Measurements from ENCODE around the gene ARSB. TPM values are rescaled to one million over a fixed set of nuclear protein-coding genes. Genes with fewer than 3 reads are reported as not detected.

Gene ARSB
- total RNA-seq, 1 donor from 2014 or later = 18.5 TPM

- no peaks in the 10 kb centered on the region for H3K27me3 Mint-ChIP-seq
- no peaks in the 10 kb centered on the region for H3K36me3 Mint-ChIP-seq
- H3K4me3 Mint-ChIP-seq = no peak overlapping the region
- TF ChIP-seq CTCF (conservative IDR thresholded peaks at IDR 0.05) = no peak
- H3K4me1 Mint-ChIP-seq (ENCODE audit: unreplicated experiment) = peaks cover 4% of the 10 kb centered on the region
- H3K9me3 Mint-ChIP-seq = peaks cover 7% of the 10 kb centered on the region
- DNase-seq (ENCODE audit: extremely low spot score, unreplicated experiment) = no peak
- no peak overlapping the region for H3K27ac Mint-ChIP-seq
Measured at GRCh38 chr5:78997090-78997489, 12.0 kb upstream of the ARSB start.

DNA sequence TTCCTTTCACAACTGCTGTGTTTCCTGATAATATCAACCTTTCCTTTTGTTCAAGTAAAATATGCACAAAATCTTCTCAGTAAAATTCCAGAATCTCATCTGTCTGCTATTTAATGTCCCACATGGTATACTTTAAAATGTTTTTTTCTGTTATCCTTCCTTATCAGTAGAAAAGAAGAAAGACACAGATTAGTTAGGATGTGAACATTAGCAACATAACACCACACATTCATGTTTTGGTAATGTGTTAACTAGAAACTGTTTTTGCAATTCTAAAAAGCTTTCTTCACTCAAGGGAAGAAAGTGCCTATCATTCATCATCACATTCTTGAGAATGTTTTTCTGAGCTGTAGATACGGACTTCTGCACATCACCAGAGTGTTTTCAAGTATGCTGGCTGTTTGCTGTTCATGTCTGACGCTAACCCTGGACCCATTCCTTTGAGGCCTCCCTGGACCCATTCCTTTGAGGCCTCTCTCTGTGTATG lies 10.5 kb upstream of the ARSB start:
- H3K9me3 Mint-ChIP-seq = peaks cover 7% of the 10 kb centered on the region
- no peak overlapping the region for H3K27ac Mint-ChIP-seq
- no peak for DNase-seq (ENCODE audit: extremely low spot score, unreplicated experiment)
- no peak overlapping the region for H3K4me3 Mint-ChIP-seq
- no peaks in the 10 kb centered on the region for H3K36me3 Mint-ChIP-seq
- no peak for TF ChIP-seq CTCF (conservative IDR thresholded peaks at IDR 0.05)
- no peaks in the 10 kb centered on the region for H3K4me1 Mint-ChIP-seq (ENCODE audit: unreplicated experiment)
- H3K27me3 Mint-ChIP-seq = no peaks in the 10 kb centered on the region

- Mint-ChIP-seq H3K9me3 (peaks cover 7% of the 10 kb centered on the region), H3K27ac (no peak overlapping the region), H3K27me3 (peaks cover 6% of the 10 kb centered on the region), H3K36me3 (no peaks in the 10 kb centered on the region), H3K4me1 (ENCODE audit: unreplicated experiment) (no peaks in the 10 kb centered on the region), H3K4me3 (no peak overlapping the region)
- no peak for DNase-seq (ENCODE audit: extremely low spot score, unreplicated experiment)
- TF ChIP-seq CTCF (conservative IDR thresholded peaks at IDR 0.05) = no peak
Measured at GRCh38 chr5:78993165-78993564, 8.1 kb upstream of the ARSB start.

GRCh38 chr5:78992146-78992545 lies 7.0 kb upstream of the ARSB start:
- H3K4me3 Mint-ChIP-seq = no peak overlapping the region
- peaks cover 6% of the 10 kb centered on the region for H3K27me3 Mint-ChIP-seq
- no peak for DNase-seq (ENCODE audit: extremely low spot score, unreplicated experiment)
- H3K4me1 Mint-ChIP-seq (ENCODE audit: unreplicated experiment) = no peaks in the 10 kb centered on the region
- no peaks in the 10 kb centered on the region for H3K36me3 Mint-ChIP-seq
- H3K9me3 Mint-ChIP-seq = peaks cover 7% of the 10 kb centered on the region
- TF ChIP-seq CTCF (conservative IDR thresholded peaks at IDR 0.05) = no peak
- H3K27ac Mint-ChIP-seq = no peak overlapping the region

DNA sequence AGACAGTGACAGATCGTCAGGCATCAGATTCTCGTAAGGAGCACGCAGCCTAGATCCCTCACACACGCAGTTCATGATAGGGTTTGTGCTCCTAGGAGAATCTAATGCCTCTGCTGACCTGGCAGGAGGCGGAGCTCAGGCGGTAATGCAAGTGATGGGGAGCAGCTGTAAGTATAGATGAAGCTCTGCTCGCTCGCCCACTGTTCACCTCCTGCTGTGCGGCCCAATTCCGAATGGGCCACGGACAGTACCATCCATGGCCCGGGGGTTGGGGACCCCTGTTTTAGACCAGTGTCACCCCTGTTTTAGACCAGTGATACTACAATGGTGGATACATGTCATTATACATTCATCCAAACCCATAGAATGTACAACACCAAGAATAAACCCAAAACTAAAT lies 4.0 kb upstream of the ARSB start:
- TF ChIP-seq CTCF (conservative IDR thresholded peaks at IDR 0.05) = no peak
- H3K36me3 Mint-ChIP-seq = no peaks in the 10 kb centered on the region
- no peak overlapping the region for H3K27ac Mint-ChIP-seq
- H3K27me3 Mint-ChIP-seq = peaks cover 6% of the 10 kb centered on the region
- no peak for DNase-seq (ENCODE audit: extremely low spot score, unreplicated experiment)
- peaks cover 7% of the 10 kb centered on the region for H3K4me1 Mint-ChIP-seq (ENCODE audit: unreplicated experiment)
- no peak overlapping the region for H3K4me3 Mint-ChIP-seq
- H3K9me3 Mint-ChIP-seq = no peaks in the 10 kb centered on the region

DNA sequence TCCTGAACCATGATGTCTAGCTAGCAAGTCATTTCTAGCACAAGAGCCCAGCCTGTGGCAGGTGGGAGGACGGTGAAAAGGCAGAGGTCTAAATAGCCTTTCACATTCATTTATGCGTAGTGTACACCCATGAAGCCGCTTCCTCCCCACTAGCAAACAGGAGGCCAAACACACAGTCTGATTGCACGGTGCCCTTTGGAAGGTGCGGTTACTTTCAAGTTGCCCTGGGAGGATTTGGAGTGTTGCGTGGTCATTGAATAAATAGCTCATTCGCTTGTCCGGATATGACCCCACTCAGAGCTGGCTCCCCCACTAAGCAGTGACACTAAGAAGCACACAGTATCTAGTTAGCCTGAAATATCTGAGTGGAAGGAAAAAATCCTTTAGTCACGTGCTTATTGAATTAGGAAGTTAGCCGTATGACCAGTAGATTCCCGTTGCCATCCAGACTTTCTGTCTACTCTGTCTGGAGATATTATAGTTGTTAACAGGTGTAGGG lies 664 bp upstream of the ARSB start:
- no peak for TF ChIP-seq CTCF (conservative IDR thresholded peaks at IDR 0.05)
- H3K4me1 Mint-ChIP-seq (ENCODE audit: unreplicated experiment) = peaks cover 27% of the 10 kb centered on the region
- peak overlapping the region; percentile 90 for H3K27ac Mint-ChIP-seq
- peaks cover 6% of the 10 kb centered on the region for H3K27me3 Mint-ChIP-seq
- peak overlapping the region; percentile 91 for H3K4me3 Mint-ChIP-seq
- no peaks in the 10 kb centered on the region for H3K36me3 Mint-ChIP-seq
- DNase-seq (ENCODE audit: extremely low spot score, unreplicated experiment) = no peak
- H3K9me3 Mint-ChIP-seq = no peaks in the 10 kb centered on the region
